CD8-positive, alpha-beta memory T cell (primary cell): ENCODE results near the gene SLC34A1. TPM values are rescaled to one million over a fixed set of nuclear protein-coding genes. Genes with fewer than 3 reads are reported as not detected.

Source experiments
- CTCF ChIA-PET: fragments of 350-600 bp; sonication (Branson Sonifier 250); formaldehyde crosslinking; loops from one replicate; lab custom pipeline; 2021; ENCODE audit warnings: antibody characterized with exemption; lab: Charles Lee
- POLR2A ChIA-PET: fragments of 350-600 bp; sonication (Branson Sonifier 250); formaldehyde crosslinking; loops from one replicate; lab custom pipeline; 2021; ENCODE audit warnings: antibody characterized with exemption; lab: Charles Lee
- DNase-seq, 5 donors: peaks; one replicate each; pipeline versions ENCODE4 v3.0.0 to v3.0.0-alpha.2; 2020 to 2022; ENCODE audit warnings: mixed read lengths in 1 of 5
- H3K27ac ChIP-seq: one replicate; pipeline ENCODE4 v1.7.0; 2013; ENCODE audit warnings: low read depth, mild to moderate bottlenecking, low read length, moderate library complexity
- H3K27me3 ChIP-seq: 2 replicates; pipeline ENCODE4 v1.7.0; 2013; ENCODE audit warnings: low read length, mild to moderate bottlenecking; ENCODE audit not compliant: insufficient read depth, poor library complexity, severe bottlenecking
- H3K36me3 ChIP-seq: 2 replicates; pipeline ENCODE4 v1.7.0; 2013; ENCODE audit warnings: mild to moderate bottlenecking, low read length, moderate library complexity; ENCODE audit not compliant: insufficient read depth
- H3K4me1 ChIP-seq: 2 replicates; pipeline ENCODE4 v1.7.0; 2013; ENCODE audit warnings: mild to moderate bottlenecking, low read length, moderate library complexity; ENCODE audit not compliant: insufficient read depth
- H3K4me3 ChIP-seq: 2 replicates; pipeline ENCODE4 v1.7.0; 2013; ENCODE audit warnings: mild to moderate bottlenecking, low read length
- H3K9me3 ChIP-seq: 2 replicates; pipeline ENCODE4 v1.7.0; 2013; ENCODE audit warnings: mild to moderate bottlenecking, low read length
- H3K27ac Mint-ChIP-seq, 8 donors: one replicate each; pipeline ENCODE4 v1.8.0; 2020 to 2021; ENCODE audit warnings: mixed read lengths in 8 of 8, mild to moderate bottlenecking in 6 of 8, inconsistent platforms in 3 of 8, moderate library complexity in 3 of 8
- H3K27me3 Mint-ChIP-seq, 2 donors: one replicate each; pipeline ENCODE4 v1.8.0; 2020 to 2021; ENCODE audit warnings: mixed read lengths in 2 of 2, mild to moderate bottlenecking in 1 of 2, moderate library complexity in 1 of 2
- H3K36me3 Mint-ChIP-seq, 3 donors: one replicate each; pipeline ENCODE4 v1.8.0; 2020 to 2021; ENCODE audit warnings: mixed read lengths in 3 of 3, inconsistent platforms in 1 of 3, mild to moderate bottlenecking in 1 of 3
- H3K4me1 Mint-ChIP-seq, 3 donors: one replicate each; pipeline ENCODE4 v1.8.0; 2020 to 2021; ENCODE audit warnings: mixed read lengths in 3 of 3, inconsistent platforms in 1 of 3, mild to moderate bottlenecking in 1 of 3
- H3K4me3 Mint-ChIP-seq, 7 donors: one replicate each; pipeline ENCODE4 v1.8.0; 2020 to 2021; ENCODE audit warnings: mixed read lengths in 7 of 7, mild to moderate bottlenecking in 6 of 7, moderate library complexity in 4 of 7, inconsistent platforms in 2 of 7
- H3K9me3 Mint-ChIP-seq, 5 donors: one replicate each; pipeline ENCODE4 v1.8.0; 2020 to 2022; ENCODE audit warnings: mixed read lengths in 5 of 5, mild to moderate bottlenecking in 3 of 5, moderate library complexity in 2 of 5, inconsistent platforms in 1 of 5
- polyA plus RNA-seq: library from polyadenylated mRNA; unstranded; fragments of 300-500 nt; fragmentation: Illumina TruSeq; gene quantifications from one replicate; pipeline ENCODE4 v1.2.3, GENCODE V29; 2021
- total RNA-seq, 2 experiments: library from RNA; stranded (reverse); gene quantifications; one replicate each; pipeline ENCODE4 v1.2.3, GENCODE V29; 2021

Gene SLC34A1
- total and polyA plus RNA-seq, 3 experiments from 2014 or later, result 0.09 to 0.17 TPM; not detected in 1

- POLR2A ChIA-PET, result interaction anchor here (0.6 to 3.3 kb wide), 12 partner anchors 11 to 111 kb away, joined by 3 to 48 read pairs (median 5); partner anchors contain the start of genes GRK6, LMAN2, PDLIM7 and PRELID1
- Mint-ChIP-seq H3K36me3 (no peaks in the 10 kb centered on the region), H3K27me3 (no peaks in the 10 kb centered on the region), H3K27ac (peak overlapping the region; percentile 75 to 99 (median 93)), H3K4me3 (peak overlapping the region; percentile 41 to 90 (median 65)), H3K4me1 (peaks cover 35 to 39% (median 36%) of the 10 kb centered on the region in 3 donors), H3K9me3 (no peaks in the 10 kb centered on the region)
- Histone ChIP-seq H3K36me3 (no peaks in the 10 kb centered on the region), H3K27me3 (no peaks in the 10 kb centered on the region), H3K4me1 (peaks cover 39% of the 10 kb centered on the region), H3K27ac (peak overlapping the region; percentile 49), H3K4me3 (no peak overlapping the region), H3K9me3 (no peaks in the 10 kb centered on the region)
- CTCF ChIA-PET, result interaction anchor here (0.6 to 16.1 kb wide), 40 partner anchors 10 to 254 kb away, joined by 3 to 291 read pairs (median 5); partner anchors contain the start of genes GRK6, LMAN2, PDLIM7 and PFN3
- DNase-seq, result peak; percentile 76 to 90 (median 83)
Measured at GRCh38 chr5:177390363-177391300, 6.4 kb downstream of the SLC34A1 start.

- Mint-ChIP-seq H3K27ac (no peak overlapping the region), H3K4me3 (no peak overlapping the region), H3K36me3 (no peaks in the 10 kb centered on the region), H3K9me3 (no peaks in the 10 kb centered on the region), H3K27me3 (peaks cover 0 to 2% of the 10 kb centered on the region in 2 donors), H3K4me1 (peaks cover 35 to 36% (median 36%) of the 10 kb centered on the region in 3 donors)
- Histone ChIP-seq H3K36me3 (no peaks in the 10 kb centered on the region), H3K27me3 (no peaks in the 10 kb centered on the region), H3K4me1 (peaks cover 34% of the 10 kb centered on the region), H3K4me3 (no peak overlapping the region), H3K9me3 (no peaks in the 10 kb centered on the region), H3K27ac (no peak overlapping the region)
- CTCF ChIA-PET, result interaction anchor here (0.6 to 16.1 kb wide), 9 partner anchors 8 to 107 kb away, joined by 3 to 291 read pairs (median 48); partner anchors contain the start of genes PDLIM7, PFN3, PRR7 and SLC34A1
- POLR2A ChIA-PET, result no interaction called here
- no peak for DNase-seq
Measured at GRCh38 chr5:177392765-177393164, 8.5 kb downstream of the SLC34A1 start.

GRCh38 chr5:177393206-177393765 lies 9.1 kb downstream of the SLC34A1 start:
- H3K4me1 ChIP-seq, result peaks cover 29% of the 10 kb centered on the region
- DNase-seq, result no peak
- ChIA-PET CTCF (interaction anchor here (0.6 to 16.1 kb wide), 8 partner anchors 9 to 107 kb away, joined by 3 to 291 read pairs (median 53); partner anchors contain the start of genes PDLIM7, PFN3, PRR7 and SLC34A1), POLR2A (no interaction called here)
- H3K9me3 ChIP-seq, result no peaks in the 10 kb centered on the region
- Mint-ChIP-seq H3K27me3 (peaks cover 0 to 2% of the 10 kb centered on the region in 2 donors), H3K4me3 (no peak overlapping the region), H3K36me3 (no peaks in the 10 kb centered on the region), H3K27ac (peak overlapping the region in 1 of 8 donors; percentile 44), H3K9me3 (no peaks in the 10 kb centered on the region), H3K4me1 (peaks cover 32 to 33% (median 32%) of the 10 kb centered on the region in 3 donors)
- no peaks in the 10 kb centered on the region for H3K27me3 ChIP-seq
- H3K27ac ChIP-seq, result no peak overlapping the region
- H3K36me3 ChIP-seq, result no peaks in the 10 kb centered on the region
- no peak overlapping the region for H3K4me3 ChIP-seq

- H3K27ac Mint-ChIP-seq, result no peak overlapping the region
- H3K4me1 ChIP-seq, result peaks cover 22% of the 10 kb centered on the region
- no peaks in the 10 kb centered on the region for H3K9me3 ChIP-seq
- no peaks in the 10 kb centered on the region for H3K9me3 Mint-ChIP-seq
- H3K27me3 Mint-ChIP-seq, result peaks cover 0 to 2% of the 10 kb centered on the region in 2 donors
- no peaks in the 10 kb centered on the region for H3K36me3 Mint-ChIP-seq
- no peak overlapping the region for H3K4me3 ChIP-seq
- no peak overlapping the region for H3K4me3 Mint-ChIP-seq
- POLR2A ChIA-PET, result no interaction called here
- CTCF ChIA-PET, result interaction anchor here (1.6 to 16.1 kb wide), 4 partner anchors 10 to 107 kb away, joined by 6 to 291 read pairs (median 208); partner anchors contain the start of genes PFN3 and PRR7
- H3K36me3 ChIP-seq, result no peaks in the 10 kb centered on the region
- H3K4me1 Mint-ChIP-seq, result peaks cover 25 to 26% (median 25%) of the 10 kb centered on the region in 3 donors
- H3K27me3 ChIP-seq, result no peaks in the 10 kb centered on the region
- DNase-seq, result no peak
- no peak overlapping the region for H3K27ac ChIP-seq
Measured at GRCh38 chr5:177393990-177394389, 9.8 kb downstream of the SLC34A1 start.

GRCh38 chr5:177396078-177396477 lies 11.8 kb downstream of the SLC34A1 start:
- no peak for DNase-seq
- no peak overlapping the region for H3K27ac ChIP-seq
- H3K4me1 ChIP-seq, result peaks cover 1% of the 10 kb centered on the region
- H3K36me3 ChIP-seq, result no peaks in the 10 kb centered on the region
- Mint-ChIP-seq H3K36me3 (no peaks in the 10 kb centered on the region), H3K4me3 (no peak overlapping the region), H3K9me3 (no peaks in the 10 kb centered on the region), H3K27ac (no peak overlapping the region), H3K4me1 (peaks cover 4 to 5% (median 4%) of the 10 kb centered on the region in 3 donors), H3K27me3 (peaks cover 0 to 3% of the 10 kb centered on the region in 2 donors)
- CTCF ChIA-PET, result interaction anchor here (16.1 kb wide), 1 partner anchor 8 kb away, joined by 291 read pairs; the partner anchor contains the start of gene PFN3
- H3K27me3 ChIP-seq, result no peaks in the 10 kb centered on the region
- POLR2A ChIA-PET, result no interaction called here
- no peak overlapping the region for H3K4me3 ChIP-seq
- no peaks in the 10 kb centered on the region for H3K9me3 ChIP-seq

- CTCF ChIA-PET, result interaction anchor here (1.3 to 16.1 kb wide), 2 partner anchors 7 to 59 kb away, joined by 3 to 291 read pairs; partner anchors contain the start of gene PFN3
Measured at GRCh38 chr5:177396807-177397206, 12.6 kb downstream of the SLC34A1 start.

GRCh38 chr5:177397875-177398390 lies 13.7 kb downstream of the SLC34A1 start:
- Mint-ChIP-seq H3K27me3 (peaks cover 0 to 11% of the 10 kb centered on the region in 2 donors), H3K4me1 (peaks cover 7 to 12% (median 10%) of the 10 kb centered on the region in 3 donors), H3K9me3 (no peaks in the 10 kb centered on the region), H3K27ac (no peak overlapping the region), H3K36me3 (no peaks in the 10 kb centered on the region), H3K4me3 (no peak overlapping the region)
- ChIA-PET POLR2A (no interaction called here), CTCF (interaction anchor here (1.2 to 1.3 kb wide), 2 partner anchors 8 to 58 kb away, joined by 3 read pairs; no protein-coding TSS in a partner anchor)
- no peak overlapping the region for H3K4me3 ChIP-seq
- no peak for DNase-seq
- H3K27me3 ChIP-seq, result no peaks in the 10 kb centered on the region
- peaks cover 7% of the 10 kb centered on the region for H3K4me1 ChIP-seq
- no peaks in the 10 kb centered on the region for H3K36me3 ChIP-seq
- H3K27ac ChIP-seq, result no peak overlapping the region
- no peaks in the 10 kb centered on the region for H3K9me3 ChIP-seq

More at GRCh38 chr5:177396807-177397206, 12.6 kb downstream of the SLC34A1 start:
- no peak overlapping the region for H3K4me3 ChIP-seq
- Mint-ChIP-seq H3K27ac (no peak overlapping the region), H3K27me3 (peaks cover 0 to 7% of the 10 kb centered on the region in 2 donors), H3K36me3 (no peaks in the 10 kb centered on the region), H3K4me3 (no peak overlapping the region), H3K9me3 (no peaks in the 10 kb centered on the region), H3K4me1 (peaks cover 0 to under 1% (median 0%) of the 10 kb centered on the region in 3 donors)
- H3K27ac ChIP-seq, result no peak overlapping the region
- no peaks in the 10 kb centered on the region for H3K4me1 ChIP-seq
- DNase-seq, result no peak
- POLR2A ChIA-PET, result no interaction called here
- no peaks in the 10 kb centered on the region for H3K9me3 ChIP-seq
- H3K27me3 ChIP-seq, result no peaks in the 10 kb centered on the region
- no peaks in the 10 kb centered on the region for H3K36me3 ChIP-seq
